Measurements from ENCODE around the gene STK32C.

DNA sequence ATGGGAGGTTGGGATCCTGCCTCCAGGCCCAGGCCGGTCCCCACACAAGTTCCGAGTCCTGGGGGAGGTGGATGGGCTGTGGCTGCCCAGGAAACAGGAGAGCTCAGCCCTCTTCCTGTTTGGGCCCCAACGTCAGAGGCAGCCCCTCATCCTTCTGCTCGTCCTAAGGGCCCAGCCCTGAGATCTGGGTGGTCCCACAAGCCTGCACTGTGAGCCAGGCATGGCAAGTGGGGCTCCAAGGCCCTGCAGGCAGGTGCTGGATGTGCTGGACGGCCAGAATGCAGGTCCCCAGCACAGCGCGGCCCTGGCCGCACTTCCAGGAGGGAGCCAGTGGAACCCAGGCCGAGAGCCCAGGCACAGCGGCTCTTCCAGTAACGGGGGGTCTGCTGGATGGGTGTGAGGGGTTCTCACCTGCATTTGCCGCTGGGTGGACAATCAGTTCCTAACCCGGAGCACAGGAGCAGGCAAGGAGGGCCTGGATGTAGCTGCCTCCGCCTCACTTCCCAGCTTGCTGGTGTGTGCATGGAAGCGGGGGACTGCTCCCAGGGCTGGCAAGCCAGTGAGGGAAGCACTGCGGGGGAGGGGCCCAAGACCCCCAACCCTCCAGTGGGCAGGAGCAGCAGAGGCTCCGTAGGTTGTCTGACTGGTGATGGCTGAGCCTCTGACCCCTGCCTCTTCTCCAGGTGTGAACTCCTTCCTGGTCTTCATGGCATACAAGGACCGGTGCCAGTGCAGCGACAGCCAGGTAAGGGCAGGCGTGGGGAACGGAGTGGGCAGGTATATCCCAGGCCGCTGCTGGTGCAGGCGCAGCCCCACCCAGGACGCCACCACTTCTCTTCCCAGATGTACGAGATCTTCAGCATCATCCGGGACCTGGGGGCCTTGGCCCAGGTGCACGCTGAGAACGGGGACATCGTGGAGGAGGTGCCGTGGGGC lies 111.3 kb downstream of the STK32C start:
- TF ChIP-seq, protein P1, sequence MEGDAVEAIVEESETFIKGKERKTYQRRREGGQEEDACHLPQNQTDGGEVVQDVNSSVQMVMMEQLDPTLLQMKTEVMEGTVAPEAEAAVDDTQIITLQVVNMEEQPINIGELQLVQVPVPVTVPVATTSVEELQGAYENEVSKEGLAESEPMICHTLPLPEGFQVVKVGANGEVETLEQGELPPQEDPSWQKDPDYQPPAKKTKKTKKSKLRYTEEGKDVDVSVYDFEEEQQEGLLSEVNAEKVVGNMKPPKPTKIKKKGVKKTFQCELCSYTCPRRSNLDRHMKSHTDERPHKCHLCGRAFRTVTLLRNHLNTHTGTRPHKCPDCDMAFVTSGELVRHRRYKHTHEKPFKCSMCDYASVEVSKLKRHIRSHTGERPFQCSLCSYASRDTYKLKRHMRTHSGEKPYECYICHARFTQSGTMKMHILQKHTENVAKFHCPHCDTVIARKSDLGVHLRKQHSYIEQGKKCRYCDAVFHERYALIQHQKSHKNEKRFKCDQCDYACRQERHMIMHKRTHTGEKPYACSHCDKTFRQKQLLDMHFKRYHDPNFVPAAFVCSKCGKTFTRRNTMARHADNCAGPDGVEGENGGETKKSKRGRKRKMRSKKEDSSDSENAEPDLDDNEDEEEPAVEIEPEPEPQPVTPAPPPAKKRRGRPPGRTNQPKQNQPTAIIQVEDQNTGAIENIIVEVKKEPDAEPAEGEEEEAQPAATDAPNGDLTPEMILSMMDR (IDR thresholded peaks at IDR 0.05) = no peak
- TF ChIP-seq POLR2A (IDR thresholded peaks at IDR 0.05) = no peak
